CD14-positive monocyte (primary cell): ENCODE data around the gene ANK2. TPM values are rescaled to one million over a fixed set of nuclear protein-coding genes. Genes with fewer than 3 reads are reported as not detected.

ENCODE experiments used
- DNase-seq, 3 donors: peaks; one replicate each; pipeline ENCODE4 v3.0.0-alpha.2; 2011 to 2022
- H2AFZ ChIP-seq: 2 replicates; pipeline ENCODE4 v1.6.0; 2012; ENCODE audit warnings: mild to moderate bottlenecking, low read depth, low read length, inconsistent platforms; ENCODE audit not compliant: insufficient read depth, poor library complexity, severe bottlenecking
- H3K27ac ChIP-seq, 2 donors: 1 replicate in 1 of 2; 2 replicates in 1 of 2; pipeline ENCODE4 v1.5.1; 2012 to 2013; ENCODE audit warnings: low read length in 2 of 2, control low read depth in 1 of 2, inconsistent platforms in 1 of 2, low read depth in 1 of 2, mild to moderate bottlenecking in 1 of 2
- H3K27me3 ChIP-seq, 2 donors: one replicate each; pipeline versions ENCODE4 v1.6.0 to v1.6.1; 2011 to 2013; ENCODE audit warnings: low read length in 2 of 2; ENCODE audit not compliant: control insufficient read depth in 2 of 2, insufficient read depth in 2 of 2
- H3K36me3 ChIP-seq, 2 donors: replicated peaks in 1 of 2; 1 replicate in 1 of 2; 2 replicates in 1 of 2; pipeline versions ENCODE4 v1.5.1 to v1.6.1; 2012 to 2013; ENCODE audit warnings: low read length in 2 of 2, control low read depth in 1 of 2, inconsistent platforms in 1 of 2, mild to moderate bottlenecking in 1 of 2; ENCODE audit not compliant: insufficient read depth in 2 of 2, control insufficient read depth in 1 of 2
- H3K4me1 ChIP-seq, 2 donors: 1 replicate in 1 of 2; 2 replicates in 1 of 2; pipeline versions ENCODE4 v1.5.1 to v1.6.1; 2012 to 2013; ENCODE audit warnings: low read length in 2 of 2, control low read depth in 1 of 2, inconsistent platforms in 1 of 2, mild to moderate bottlenecking in 1 of 2, moderate library complexity in 1 of 2; ENCODE audit not compliant: insufficient read depth in 2 of 2, control insufficient read depth in 1 of 2
- H3K4me2 ChIP-seq: replicated peaks from 2 replicates; pipeline ENCODE3; 2012; ENCODE audit warnings: low read length, moderate library complexity, mild to moderate bottlenecking; ENCODE audit not compliant: poor library complexity, severe bottlenecking; ENCODE audit errors: extremely low read depth
- H3K4me3 ChIP-seq, 3 experiments: fragments of 200-600 bp in 1 of 3; sonication (generic) in 1 of 3; replicated peaks in 1 of 3; 1 replicate in 2 of 3; 2 replicates in 1 of 3; pipeline ENCODE4 v1.5.1; 2011 to 2013; ENCODE audit warnings: low read length in 3 of 3, mild to moderate bottlenecking in 3 of 3, control low read depth in 2 of 3, low read depth in 2 of 3, inconsistent platforms in 1 of 3, moderate library complexity in 1 of 3
- H3K79me2 ChIP-seq: 2 replicates; pipeline ENCODE4 v1.6.0; 2012; ENCODE audit warnings: mild to moderate bottlenecking, control low read depth, inconsistent platforms, low read length, moderate library complexity; ENCODE audit not compliant: insufficient read depth
- H3K9ac ChIP-seq: 2 replicates; pipeline ENCODE4 v1.6.0; 2017; ENCODE audit warnings: low read length, mild to moderate bottlenecking; ENCODE audit not compliant: insufficient read depth, poor library complexity, severe bottlenecking
- H3K9me3 ChIP-seq, 2 donors: replicated peaks in 1 of 2; 1 replicate in 1 of 2; 2 replicates in 1 of 2; pipeline versions ENCODE4 v1.5.1 to v1.6.1; 2012 to 2013; ENCODE audit warnings: low read length in 2 of 2, control low read depth in 1 of 2; ENCODE audit not compliant: control insufficient read depth in 1 of 2, insufficient read depth in 1 of 2
- H4K20me1 ChIP-seq: 2 replicates; pipeline ENCODE4 v1.6.0; 2012; ENCODE audit warnings: mild to moderate bottlenecking, low read length, control low read depth, moderate library complexity; ENCODE audit not compliant: insufficient read depth
- H3K27ac Mint-ChIP-seq, 7 donors: one replicate each; pipeline ENCODE4 v1.8.0; 2020; ENCODE audit warnings: mild to moderate bottlenecking in 7 of 7, mixed read lengths in 7 of 7, moderate library complexity in 6 of 7, inconsistent platforms in 2 of 7
- H3K27me3 Mint-ChIP-seq, 3 donors: one replicate each; pipeline ENCODE4 v1.8.0; 2021 to 2022; ENCODE audit warnings: low read depth in 3 of 3, mild to moderate bottlenecking in 3 of 3, mixed read lengths in 3 of 3, moderate library complexity in 3 of 3, inconsistent platforms in 1 of 3
- H3K36me3 Mint-ChIP-seq, 2 donors: one replicate each; pipeline ENCODE4 v1.8.0; 2020; ENCODE audit warnings: mixed read lengths in 2 of 2, inconsistent platforms in 1 of 2, mild to moderate bottlenecking in 1 of 2
- H3K4me1 Mint-ChIP-seq: one replicate; pipeline ENCODE4 v1.8.0; 2020; ENCODE audit warnings: mild to moderate bottlenecking, mixed read lengths
- H3K4me3 Mint-ChIP-seq, 2 donors: one replicate each; pipeline ENCODE4 v1.8.0; 2020; ENCODE audit warnings: mild to moderate bottlenecking in 2 of 2, mixed read lengths in 2 of 2, moderate library complexity in 1 of 2
- H3K9me3 Mint-ChIP-seq, 7 donors: one replicate each; pipeline ENCODE4 v1.8.0; 2020 to 2022; ENCODE audit warnings: mixed read lengths in 7 of 7, mild to moderate bottlenecking in 6 of 7, moderate library complexity in 6 of 7, inconsistent platforms in 2 of 7
- CTCF ChIP-seq: fragments of 200-600 bp; IDR thresholded peaks from one replicate; pipeline ENCODE4 v1.8.0; 2022; ENCODE audit warnings: antibody characterized with exemption, mild to moderate bottlenecking
- WGBS: methylation state at CpG from one replicate; pipeline ENCODE4 v1.1.5; 2013; ENCODE audit warnings: missing lambda C conversion rate; ENCODE audit not compliant: insufficient coverage; 5-methylcytosine and 5-hydroxymethylcytosine counted together
- intact Hi-C, 2 donors: fragments of 100-400 bp; cut with micrococcal nuclease; formaldehyde crosslinking; loops; one replicate each; pipeline versions ENCODE4 v1.15.0 to v1.15.1; 2023
- polyA plus RNA-seq, 3 donors: library from polyadenylated mRNA; depleted of rRNA in 1 of 3; unstranded in 2 of 3; stranded (reverse) in 1 of 3; fragments of 300-500 nt in 2 of 3; fragments of >200 nt in 1 of 3; fragmentation: Illumina TruSeq in 2 of 3; gene quantifications; 1 replicate in 2 of 3; 2 replicates in 1 of 3; pipeline ENCODE4 v1.2.3, GENCODE V29; 2012 to 2021

ANK2 gene
- polyA plus RNA-seq, 3 donors = not detected

DNA sequence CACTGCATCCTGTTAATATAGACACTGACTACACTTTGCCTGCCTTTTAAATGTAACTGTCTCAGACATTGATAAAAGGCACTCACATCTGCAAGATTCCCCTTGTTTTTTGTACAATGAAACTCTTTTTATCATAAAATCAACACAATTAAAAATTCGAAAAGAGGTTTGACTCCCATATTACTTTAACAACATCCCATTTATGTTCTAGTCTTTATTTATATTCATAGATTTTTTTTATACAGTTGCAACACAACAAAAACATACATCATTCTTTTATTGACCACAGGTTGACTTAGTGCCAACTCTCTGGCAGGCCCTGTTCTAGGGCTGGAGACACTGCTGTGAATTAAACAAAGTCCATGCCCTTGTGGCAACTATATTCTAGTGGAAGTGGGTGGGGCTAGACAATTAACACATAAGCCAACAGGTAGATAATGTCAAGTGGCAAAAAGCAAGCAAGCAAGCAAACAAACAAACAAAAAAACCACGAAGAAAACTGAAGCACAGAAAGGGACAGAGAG is 36.8 kb downstream of the ANK2 start:
- Histone ChIP-seq H3K79me2 (no peaks in the 10 kb centered on the region), H3K4me3 (no peak overlapping the region), H3K27ac (no peak overlapping the region), H3K4me1 (no peaks in the 10 kb centered on the region), H3K9ac (no peak overlapping the region), H3K9me3 (no peaks in the 10 kb centered on the region), H2AFZ (no peak overlapping the region), H4K20me1 (no peaks in the 10 kb centered on the region), H3K36me3 (no peaks in the 10 kb centered on the region), H3K4me2 (no peak overlapping the region), H3K27me3 (no peaks in the 10 kb centered on the region)
- intact Hi-C loops = no loop called here
- H3K27ac Mint-ChIP-seq = no peak overlapping the region
- H3K4me1 Mint-ChIP-seq = no peaks in the 10 kb centered on the region
- no peak for TF ChIP-seq CTCF
- H3K27me3 Mint-ChIP-seq = peaks cover 0 to 1% (median 0%) of the 10 kb centered on the region in 3 donors
- DNase-seq = no peak
- H3K9me3 Mint-ChIP-seq = peaks cover 0 to 3% (median 0%) of the 10 kb centered on the region in 7 donors
- H3K36me3 Mint-ChIP-seq = no peaks in the 10 kb centered on the region
- no peak overlapping the region for H3K4me3 Mint-ChIP-seq
- no CpG with 5 or more reads among the region's 2 CpGs for WGBS

DNA sequence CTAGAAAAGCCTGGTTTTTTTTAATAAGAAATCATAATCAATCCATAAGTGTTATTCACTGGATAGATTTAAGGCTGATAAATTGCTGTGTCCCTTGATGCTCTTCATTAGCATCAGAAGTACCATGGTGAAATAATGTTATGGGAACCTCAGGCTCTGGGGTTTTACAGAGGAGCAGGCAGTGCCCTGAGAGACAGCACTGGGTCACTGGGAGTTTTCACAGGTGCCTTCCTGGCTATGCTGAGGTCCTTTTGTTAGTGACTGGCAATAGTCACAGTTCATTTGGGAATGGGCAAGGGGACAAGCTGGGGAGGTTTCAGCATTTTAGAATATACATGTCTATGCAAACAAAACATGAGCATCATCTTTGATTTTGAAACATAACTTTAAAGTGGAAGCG is 38.6 kb downstream of the ANK2 start:
- H3K9me3 Mint-ChIP-seq = peaks cover 0 to 3% (median 0%) of the 10 kb centered on the region in 7 donors
- Histone ChIP-seq H3K27ac (no peak overlapping the region), H3K79me2 (no peaks in the 10 kb centered on the region), H3K9ac (no peak overlapping the region), H3K9me3 (no peaks in the 10 kb centered on the region), H3K36me3 (no peaks in the 10 kb centered on the region), H3K27me3 (no peaks in the 10 kb centered on the region), H2AFZ (no peak overlapping the region), H3K4me1 (no peaks in the 10 kb centered on the region), H4K20me1 (no peaks in the 10 kb centered on the region), H3K4me3 (no peak overlapping the region), H3K4me2 (no peak overlapping the region)
- no peak for DNase-seq
- no peak overlapping the region for H3K4me3 Mint-ChIP-seq
- intact Hi-C loops = no loop called here
- no peaks in the 10 kb centered on the region for H3K4me1 Mint-ChIP-seq
- WGBS = no CpG with 5 or more reads among the region's 1 CpG
- H3K36me3 Mint-ChIP-seq = no peaks in the 10 kb centered on the region
- TF ChIP-seq CTCF = no peak
- H3K27me3 Mint-ChIP-seq = peaks cover 0 to 1% (median 0%) of the 10 kb centered on the region in 3 donors
- H3K27ac Mint-ChIP-seq = no peak overlapping the region
